HG03135 (cell line): ENCODE results near the gene RPS21.

Experiments used
- ATAC-seq: cut with Tn5 transposase; IDR thresholded peaks from one replicate; pipeline ENCODE4 v1.9.1; 2021; ENCODE audit warnings: mild to moderate bottlenecking, moderate library complexity; ENCODE audit not compliant: unreplicated experiment

Gene RPS21

DNA sequence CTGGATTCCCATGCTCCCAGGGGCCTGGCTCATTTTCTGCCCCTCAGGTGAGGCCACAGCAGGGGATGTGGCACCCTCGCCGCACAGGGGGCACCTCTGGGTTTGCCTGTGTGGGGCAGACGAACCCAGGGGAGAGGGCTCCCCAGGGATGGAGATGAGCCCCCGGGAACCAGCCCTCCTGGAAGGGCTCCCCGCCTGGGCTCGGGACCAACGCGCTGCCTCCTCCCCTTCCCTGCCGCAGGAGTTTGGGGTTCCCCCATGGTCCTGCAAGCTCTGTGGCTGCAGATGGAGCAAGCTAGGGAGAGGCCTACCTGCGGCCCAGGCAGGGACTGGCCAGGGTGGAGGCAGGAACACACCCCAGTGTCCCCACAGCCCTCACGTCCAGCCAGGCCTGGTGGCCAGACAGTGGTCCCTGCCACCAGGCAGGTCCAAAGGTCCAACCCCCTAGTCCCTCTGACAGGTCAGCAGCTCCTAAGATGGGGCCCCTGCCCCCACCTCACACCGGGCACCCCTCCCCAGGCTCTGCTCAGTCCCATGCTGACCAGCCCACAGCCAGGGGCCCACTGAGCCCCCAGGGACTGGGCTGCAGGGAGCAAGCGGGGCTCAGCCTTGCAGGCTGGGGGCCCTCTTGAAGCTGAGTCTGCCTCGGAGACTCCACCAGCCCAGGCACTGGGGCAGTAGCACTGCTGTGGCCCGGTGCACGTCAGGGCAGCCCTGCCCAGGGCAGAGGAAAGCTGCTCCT is 33.4 kb upstream of the RPS21 start:
- ATAC-seq, result no peak

- ATAC-seq, result no peak
These were observed 32.7 kb upstream of the RPS21 start for GRCh38 chr20:62354031-62354808.

GRCh38 chr20:62354811-62355341 is 32.0 kb upstream of the RPS21 start:
- no peak for ATAC-seq

GRCh38 chr20:62355516-62355877 is 31.4 kb upstream of the RPS21 start:
- no peak for ATAC-seq

- no peak for ATAC-seq
These were observed 30.9 kb upstream of the RPS21 start for GRCh38 chr20:62355878-62356588.

DNA sequence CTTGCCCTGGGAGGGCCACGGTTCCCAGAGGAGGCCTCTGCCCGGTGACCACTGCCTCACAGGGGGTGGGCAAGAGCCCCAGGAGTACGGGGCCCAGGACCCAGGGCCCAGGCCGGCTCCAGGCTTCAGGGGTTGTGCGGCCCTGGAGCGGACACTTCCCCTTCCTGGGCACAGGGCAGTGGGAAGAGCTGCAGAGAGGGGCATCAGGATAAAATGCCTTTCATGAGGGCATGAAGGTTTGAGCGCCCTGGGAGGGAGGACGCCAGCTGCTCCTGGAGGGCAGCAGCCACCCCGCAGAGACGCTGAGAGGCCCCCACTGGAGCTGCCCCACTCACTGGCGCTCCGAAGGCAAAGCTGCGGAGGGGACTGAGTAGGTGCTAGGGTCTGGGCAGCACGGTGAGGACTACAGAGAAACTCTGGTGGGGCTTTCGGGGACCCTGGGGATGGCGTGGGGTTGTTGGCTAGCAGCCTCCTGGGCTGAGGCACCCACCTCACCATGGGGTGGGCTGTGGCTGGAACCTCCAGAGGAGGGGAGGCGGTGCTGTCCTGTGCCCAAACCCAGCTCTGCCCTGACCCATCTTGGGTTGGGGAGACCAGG is 30.2 kb upstream of the RPS21 start:
- no peak for ATAC-seq

DNA sequence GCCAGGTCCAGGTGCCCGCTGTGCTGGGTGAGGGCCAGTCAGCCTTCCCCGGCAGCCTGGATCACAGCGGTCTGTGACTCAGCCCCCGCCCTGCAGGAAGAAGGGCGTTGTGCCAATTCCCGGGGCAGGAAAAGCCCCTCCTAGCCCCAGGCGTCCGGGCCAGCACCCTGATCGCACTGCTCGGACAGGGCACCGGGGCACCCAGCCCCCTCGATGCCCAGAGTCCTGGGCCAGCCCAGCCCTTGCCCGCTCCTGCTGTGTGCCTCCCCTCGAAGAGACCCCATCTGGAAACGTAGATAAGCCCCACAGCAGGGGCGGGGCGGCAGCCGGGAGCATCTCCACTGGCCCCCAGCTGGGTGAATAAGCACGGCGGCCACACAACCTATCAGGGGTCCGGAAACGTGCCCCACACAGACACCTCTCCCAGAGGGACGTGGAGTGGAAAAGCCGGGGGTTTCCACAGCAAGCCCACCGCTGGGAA is 29.7 kb upstream of the RPS21 start:
- ATAC-seq, result no peak

DNA sequence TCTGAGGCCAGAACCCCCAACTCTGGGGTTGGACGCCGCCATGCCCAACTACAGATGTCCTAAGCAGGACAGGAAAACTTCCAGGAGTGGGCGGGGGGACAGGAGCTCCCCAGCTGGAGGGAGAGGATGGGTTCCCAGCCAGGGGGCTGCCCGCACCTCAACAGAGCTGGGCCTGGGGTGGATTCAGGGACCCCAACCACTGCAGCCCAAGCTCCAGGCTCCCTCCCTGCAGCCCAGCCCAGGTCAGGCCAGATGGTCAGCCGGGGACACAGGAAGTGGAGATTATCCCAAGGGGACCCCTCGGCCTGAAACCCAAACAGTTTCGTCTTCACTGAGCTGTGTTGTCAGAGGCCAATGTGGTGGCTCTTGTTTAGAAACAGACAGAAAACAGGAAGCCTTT is 29.2 kb upstream of the RPS21 start:
- no peak for ATAC-seq

GRCh38 chr20:62358171-62359042 is 28.5 kb upstream of the RPS21 start:
- no peak for ATAC-seq

GRCh38 chr20:62359043-62359490 is 27.8 kb upstream of the RPS21 start:
- ATAC-seq, result no peak

GRCh38 chr20:62359491-62360121 is 27.3 kb upstream of the RPS21 start:
- ATAC-seq, result no peak

GRCh38 chr20:62360854-62361798 is 25.8 kb upstream of the RPS21 start:
- ATAC-seq, result no peak

DNA sequence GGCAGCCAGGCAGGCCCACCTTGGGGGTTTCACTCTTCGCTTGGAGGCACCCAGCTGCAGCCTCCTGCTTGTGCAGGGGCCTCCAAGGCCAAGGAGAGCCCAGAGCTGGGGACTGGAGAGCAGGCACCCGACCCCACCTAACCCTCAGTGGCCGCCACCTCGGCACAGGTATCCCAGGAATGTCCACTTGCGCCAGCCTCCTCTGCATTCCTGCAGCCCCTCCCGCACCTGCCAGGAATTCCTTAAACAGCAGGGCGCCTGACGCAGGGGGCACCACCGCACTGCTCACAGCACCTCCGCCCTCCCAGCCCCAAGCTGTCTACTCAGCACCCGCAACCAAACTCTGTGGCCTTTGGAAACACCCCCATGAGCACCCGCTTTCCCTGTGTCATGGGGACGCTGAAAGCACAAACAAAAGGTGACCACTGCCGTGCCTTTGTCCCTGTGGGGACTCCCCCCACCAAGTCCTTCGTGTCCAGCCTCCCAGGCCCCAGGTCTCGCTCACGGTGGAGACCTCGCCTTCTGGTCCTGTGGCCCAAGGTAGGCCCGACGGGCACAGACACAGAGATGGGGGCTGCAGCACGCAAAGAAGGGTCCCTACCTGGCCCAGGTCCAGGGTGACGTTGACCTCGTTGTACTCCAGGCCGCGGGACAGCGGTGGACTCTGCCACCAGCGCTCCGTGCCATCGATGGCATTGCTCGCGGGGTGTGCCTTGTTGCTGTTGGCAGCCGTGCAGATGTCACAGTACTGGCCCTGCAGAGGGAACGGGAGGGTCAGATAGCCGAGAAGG is 24.9 kb upstream of the RPS21 start:
- no peak for ATAC-seq

- no peak for ATAC-seq
These were observed 24.3 kb upstream of the RPS21 start for GRCh38 chr20:62362590-62362940.

DNA sequence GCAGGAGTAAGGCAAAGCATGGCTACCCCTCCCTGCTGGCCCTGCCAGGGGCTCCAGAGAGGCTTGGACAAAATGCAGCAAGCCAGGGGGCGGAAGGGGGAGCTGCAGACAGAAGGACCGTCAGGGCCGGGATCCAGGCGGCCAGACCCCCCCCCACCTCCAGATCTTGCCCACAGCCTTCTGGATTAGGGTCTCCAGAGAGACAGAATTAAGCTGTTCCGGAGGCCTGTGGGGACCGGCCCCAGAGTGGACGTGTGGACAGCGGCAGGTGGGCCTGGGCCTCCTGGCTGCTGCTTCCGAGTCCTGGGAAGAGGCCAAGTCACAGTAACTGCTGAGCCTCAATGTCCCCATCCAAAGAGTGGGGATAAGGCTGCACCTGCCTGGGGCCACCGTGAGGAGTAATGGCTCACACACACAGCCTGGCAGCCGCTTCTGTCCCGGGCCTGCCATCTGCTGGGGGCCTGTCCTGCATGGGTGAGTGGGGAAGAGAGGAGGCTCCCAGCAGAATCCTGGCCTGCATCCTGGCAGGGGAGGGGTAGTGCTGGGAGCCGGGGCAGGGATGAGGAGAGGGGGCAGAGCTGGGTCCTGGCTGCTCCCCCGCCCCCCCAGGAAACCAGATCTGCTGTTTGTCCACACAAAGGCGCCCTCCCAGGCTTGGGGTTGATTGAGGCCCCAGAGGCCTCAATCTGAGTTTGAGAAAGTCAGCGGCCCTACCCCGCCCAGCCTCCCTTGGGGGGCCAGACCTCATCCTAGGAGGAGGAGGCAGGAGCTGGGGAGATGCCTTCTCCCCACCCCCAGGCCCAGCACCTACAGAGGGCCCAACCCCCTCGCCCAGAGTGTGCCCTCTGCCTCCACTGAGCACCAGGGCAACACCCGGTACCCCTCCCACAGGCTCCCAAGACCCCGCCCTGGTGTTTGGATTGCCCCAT is 23.6 kb upstream of the RPS21 start:
- ATAC-seq, result no peak
